ENCODE measurements around the gene RMI1.
"Not testable (repeated sequence)": the region's sequence is repeated elsewhere in the genome, so short reads cannot be mapped to it uniquely, and the experiment has no call there.

Gene RMI1

DNA sequence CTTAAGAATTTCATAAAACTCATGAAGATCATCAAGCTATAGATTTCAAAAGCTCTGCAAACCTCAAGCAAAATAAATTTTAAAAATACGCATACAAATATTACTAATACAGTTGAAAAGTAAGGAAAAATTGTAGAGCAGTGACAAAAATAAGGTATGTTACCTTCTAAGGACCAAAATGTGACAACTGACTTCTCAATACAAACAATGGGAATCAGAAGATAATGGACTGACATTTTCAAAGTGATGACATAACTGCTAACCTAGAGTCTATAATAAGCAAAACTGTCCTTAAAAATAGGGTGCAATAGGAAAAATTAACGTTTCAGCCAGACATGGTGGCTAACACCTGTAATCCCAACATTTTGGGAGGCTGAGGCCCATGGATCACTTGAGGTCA lies 27.1 kb downstream of the RMI1 start:
- DNase-seq (ENCODE audit: low read depth), result no peak

DNA sequence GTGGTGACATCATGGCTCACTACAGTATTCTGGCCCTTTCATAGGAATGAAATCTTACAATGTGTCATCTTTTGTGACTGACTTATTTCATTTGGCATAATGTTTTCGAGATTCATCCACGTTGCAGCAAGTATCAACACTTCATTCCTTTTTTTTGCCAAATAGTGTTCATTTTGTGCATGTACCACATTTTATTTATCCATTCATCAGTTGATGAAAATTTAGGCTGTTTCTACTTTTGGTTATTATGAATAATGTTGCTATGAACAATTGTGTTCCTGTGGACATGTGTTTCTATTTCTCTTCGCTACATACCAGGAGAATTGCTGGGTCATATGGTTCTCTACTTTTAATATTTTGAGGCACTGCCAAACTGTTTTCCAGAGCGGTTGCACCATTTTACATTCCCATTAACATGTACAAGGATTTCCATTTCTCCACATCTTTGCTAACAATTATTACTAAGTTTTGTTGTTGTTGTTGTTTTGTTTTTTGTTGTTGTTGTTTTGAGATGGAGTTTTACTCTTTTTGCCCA lies 43.5 kb downstream of the RMI1 start:
- DNase-seq (ENCODE audit: low read depth), result no peak

- DNase-seq (ENCODE audit: low read depth), result no peak
Observed at GRCh38 chr9:84027201-84027600, 46.6 kb downstream of the RMI1 start.

DNA sequence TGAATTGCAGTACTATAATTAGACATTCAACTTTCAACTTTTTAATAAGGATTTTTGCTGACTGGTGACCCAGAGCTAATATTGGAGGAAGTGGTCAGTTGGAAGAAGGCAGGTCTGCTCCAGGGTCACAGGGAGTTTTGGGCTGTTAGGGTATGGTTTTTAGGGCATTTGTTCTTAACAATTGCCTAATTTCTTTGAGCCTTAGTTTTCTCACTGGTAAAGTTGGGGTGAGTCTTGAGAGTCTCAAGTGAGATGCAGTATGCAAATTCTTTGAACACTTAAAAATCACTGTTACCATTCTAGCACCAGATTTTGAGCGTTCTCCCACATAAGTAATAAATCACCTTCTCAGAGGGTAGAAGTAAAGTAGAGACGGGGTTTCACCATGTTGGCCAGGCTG lies 50.9 kb downstream of the RMI1 start:
- no peak for DNase-seq (ENCODE audit: low read depth)

GRCh38 chr9:84041857-84042256 lies 61.3 kb downstream of the RMI1 start:
- not testable (repeated sequence) for DNase-seq (ENCODE audit: low read depth)

GRCh38 chr9:84045481-84046097 lies 65.0 kb downstream of the RMI1 start:
- DNase-seq (ENCODE audit: low read depth), result no peak
